Uterus (tissue), 4 donors: ENCODE data around the gene SINHCAF. TPM values are rescaled to one million over a fixed set of nuclear protein-coding genes. Genes with fewer than 3 reads are reported as not detected.

ENCODE experiments used
- DNase-seq, 2 donors: peaks; one replicate each; pipeline ENCODE4 v3.0.0-alpha.2; 2019 to 2020
- H3K27ac ChIP-seq, 2 donors: fragments of 200-600 bp; sonication (generic); 1 replicate in 1 of 2; 2 replicates in 1 of 2; pipeline ENCODE4 v1.5.1; 2016 to 2018
- H3K27me3 ChIP-seq, 2 donors: fragments of 200-600 bp; sonication (generic); one replicate each; pipeline ENCODE4 v1.5.1; 2018 to 2019; ENCODE audit warnings: control low read depth in 1 of 2
- H3K36me3 ChIP-seq, 2 donors: fragments of 200-600 bp; sonication (generic); one replicate each; pipeline ENCODE4 v1.5.1; 2019; ENCODE audit warnings: control low read depth in 1 of 2
- H3K4me1 ChIP-seq, 2 donors: fragments of 200-600 bp; sonication (generic); one replicate each; pipeline ENCODE4 v1.5.1; 2018 to 2019; ENCODE audit warnings: control low read depth in 1 of 2
- H3K4me3 ChIP-seq, 2 donors: fragments of 200-600 bp; sonication (generic); 1 replicate in 1 of 2; 2 replicates in 1 of 2; pipeline ENCODE4 v1.5.1; 2018 to 2019; ENCODE audit warnings: mild to moderate bottlenecking in 1 of 2
- H3K9me3 ChIP-seq, 2 donors: fragments of 200-600 bp; sonication (generic); one replicate each; pipeline ENCODE4 v1.5.1; 2019; ENCODE audit warnings: control low read depth in 1 of 2
- POLR2A ChIP-seq, 2 donors: fragments of 450-650 bp; IDR thresholded peaks; one replicate each; pipeline ENCODE4 v1.6.1; 2016; ENCODE audit warnings: antibody characterized with exemption in 2 of 2, mild to moderate bottlenecking in 1 of 2, moderate library complexity in 1 of 2
- intact Hi-C: fragments of 100-400 bp; cut with DNase I; formaldehyde crosslinking; loops from one replicate; pipeline ENCODE4 v1.15.1; 2023; ENCODE audit warnings: low total_unique reads
- small RNA-seq: library from RNA; depleted of rRNA; stranded (forward); fragments of <200 nt; gene quantifications from one replicate; pipeline ENCODE3, GENCODE V24; 2016
- total RNA-seq, 4 donors: library from RNA; depleted of rRNA in 3 of 4; stranded (reverse); fragments of >200 nt in 3 of 4; gene quantifications; one replicate each; pipeline versions ENCODE4 v1.1.0 to v1.2.4, GENCODE V29; 2014 to 2023
- TF ChIP-seq, protein P1 (sequence below), 4 experiments: fragments of 200-600 bp in 2 of 4; fragments of 450-650 bp in 2 of 4; sonication (generic) in 2 of 4; IDR thresholded peaks; one replicate each; pipeline ENCODE4 v1.5.1; 2016 to 2019; ENCODE audit warnings: antibody characterized with exemption in 4 of 4, mild to moderate bottlenecking in 2 of 4, moderate library complexity in 1 of 4
- donor health status: DM: yes; HTN: yes; CAD: no.

The SINHCAF gene
- total RNA-seq, 4 donors from 2014 or later = 26.1 to 237 (median 109) TPM

- Histone ChIP-seq H3K36me3 (no peaks in the 10 kb centered on the region), H3K27ac (no peak overlapping the region), H3K4me3 (no peak overlapping the region), H3K27me3 (no peaks in the 10 kb centered on the region), H3K9me3 (no peaks in the 10 kb centered on the region), H3K4me1 (no peaks in the 10 kb centered on the region)
- DNase-seq = no peak
- no peak for TF ChIP-seq POLR2A (IDR thresholded peaks at IDR 0.05)
- TF ChIP-seq, protein P1, sequence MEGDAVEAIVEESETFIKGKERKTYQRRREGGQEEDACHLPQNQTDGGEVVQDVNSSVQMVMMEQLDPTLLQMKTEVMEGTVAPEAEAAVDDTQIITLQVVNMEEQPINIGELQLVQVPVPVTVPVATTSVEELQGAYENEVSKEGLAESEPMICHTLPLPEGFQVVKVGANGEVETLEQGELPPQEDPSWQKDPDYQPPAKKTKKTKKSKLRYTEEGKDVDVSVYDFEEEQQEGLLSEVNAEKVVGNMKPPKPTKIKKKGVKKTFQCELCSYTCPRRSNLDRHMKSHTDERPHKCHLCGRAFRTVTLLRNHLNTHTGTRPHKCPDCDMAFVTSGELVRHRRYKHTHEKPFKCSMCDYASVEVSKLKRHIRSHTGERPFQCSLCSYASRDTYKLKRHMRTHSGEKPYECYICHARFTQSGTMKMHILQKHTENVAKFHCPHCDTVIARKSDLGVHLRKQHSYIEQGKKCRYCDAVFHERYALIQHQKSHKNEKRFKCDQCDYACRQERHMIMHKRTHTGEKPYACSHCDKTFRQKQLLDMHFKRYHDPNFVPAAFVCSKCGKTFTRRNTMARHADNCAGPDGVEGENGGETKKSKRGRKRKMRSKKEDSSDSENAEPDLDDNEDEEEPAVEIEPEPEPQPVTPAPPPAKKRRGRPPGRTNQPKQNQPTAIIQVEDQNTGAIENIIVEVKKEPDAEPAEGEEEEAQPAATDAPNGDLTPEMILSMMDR (IDR thresholded peaks at IDR 0.05) = no peak
- intact Hi-C loops = no loop called here
Measured at GRCh38 chr12:31232361-31232965, 93.5 kb downstream of the SINHCAF start.

- no peaks in the 10 kb centered on the region for H3K9me3 ChIP-seq
- intact Hi-C loops = no loop called here
- DNase-seq = no peak
- H3K4me1 ChIP-seq = no peaks in the 10 kb centered on the region
- no peak overlapping the region for H3K4me3 ChIP-seq
- no peaks in the 10 kb centered on the region for H3K27me3 ChIP-seq
- no peaks in the 10 kb centered on the region for H3K36me3 ChIP-seq
- no peak overlapping the region for H3K27ac ChIP-seq
- TF ChIP-seq, protein P1 (IDR thresholded peaks at IDR 0.05) = no peak
- TF ChIP-seq POLR2A (IDR thresholded peaks at IDR 0.05) = no peak
Measured at GRCh38 chr12:31231611-31232360, 94.2 kb downstream of the SINHCAF start.

Small RNA genes lying within 50 kb of the gene (small RNA-seq; reads per million reads assigned to genes)
- gene AC024940.4 (not detected), gene AC024940.5 (not detected), gene MREGP1 (not detected), gene RF00026 (not detected)
